DOHH2 (cell line): ENCODE data around the gene DSCAM.

Experiments
- EZH2phosphoT487 ChIP-seq: fragments of 200-600 bp; sonication (generic); IDR thresholded peaks from 2 replicates; pipeline ENCODE4 v1.6.1; 2017; ENCODE audit warnings: borderline replicate concordance, mild to moderate bottlenecking, antibody characterized with exemption, low read length, moderate library complexity, mixed read lengths
- TF ChIP-seq, protein P1 (sequence below): fragments of 200-600 bp; sonication (generic); IDR thresholded peaks from one replicate; pipeline ENCODE4 v1.5.1; 2014; ENCODE audit warnings: antibody characterized with exemption, mild to moderate bottlenecking, low read depth, low read length; ENCODE audit not compliant: poor library complexity, severe bottlenecking

DNA sequence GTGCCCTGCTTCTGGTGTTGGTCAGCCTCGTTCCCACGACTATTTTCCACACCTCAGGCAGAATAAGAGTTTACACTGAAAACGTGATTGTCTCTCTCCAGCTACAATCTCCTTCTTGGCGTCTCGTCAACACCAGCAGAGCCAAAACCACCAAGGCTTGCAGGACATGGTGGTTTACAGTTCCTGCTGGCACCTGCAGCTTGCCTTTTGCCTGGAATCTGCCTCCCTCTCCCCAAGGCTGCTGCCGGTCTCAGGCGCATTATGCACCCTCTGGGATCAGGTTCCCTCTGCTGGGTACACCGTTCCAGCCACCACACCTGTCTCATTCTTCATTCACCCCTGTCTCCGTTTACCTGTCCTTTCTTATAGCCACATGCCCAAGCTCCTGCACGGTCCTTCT lies 315.9 kb downstream of the DSCAM start:
- TF ChIP-seq, protein P1, sequence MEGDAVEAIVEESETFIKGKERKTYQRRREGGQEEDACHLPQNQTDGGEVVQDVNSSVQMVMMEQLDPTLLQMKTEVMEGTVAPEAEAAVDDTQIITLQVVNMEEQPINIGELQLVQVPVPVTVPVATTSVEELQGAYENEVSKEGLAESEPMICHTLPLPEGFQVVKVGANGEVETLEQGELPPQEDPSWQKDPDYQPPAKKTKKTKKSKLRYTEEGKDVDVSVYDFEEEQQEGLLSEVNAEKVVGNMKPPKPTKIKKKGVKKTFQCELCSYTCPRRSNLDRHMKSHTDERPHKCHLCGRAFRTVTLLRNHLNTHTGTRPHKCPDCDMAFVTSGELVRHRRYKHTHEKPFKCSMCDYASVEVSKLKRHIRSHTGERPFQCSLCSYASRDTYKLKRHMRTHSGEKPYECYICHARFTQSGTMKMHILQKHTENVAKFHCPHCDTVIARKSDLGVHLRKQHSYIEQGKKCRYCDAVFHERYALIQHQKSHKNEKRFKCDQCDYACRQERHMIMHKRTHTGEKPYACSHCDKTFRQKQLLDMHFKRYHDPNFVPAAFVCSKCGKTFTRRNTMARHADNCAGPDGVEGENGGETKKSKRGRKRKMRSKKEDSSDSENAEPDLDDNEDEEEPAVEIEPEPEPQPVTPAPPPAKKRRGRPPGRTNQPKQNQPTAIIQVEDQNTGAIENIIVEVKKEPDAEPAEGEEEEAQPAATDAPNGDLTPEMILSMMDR: no peak
- no peak for TF ChIP-seq EZH2phosphoT487
